ENCODE measurements around the gene ANKS1A.

GRCh38 chr6:35083507-35083906, 194.5 kb downstream of the ANKS1A start:
- TF ChIP-seq CTCF (IDR thresholded peaks at IDR 0.05): no peak
- no peak for TF ChIP-seq POLR2A (IDR thresholded peaks at IDR 0.05)

Measured in right lobe of liver (tissue), 4 donors.